Gastrocnemius medialis (tissue), 4 donors: ENCODE results near the gene SSBP3.

Experiments
- CTCF ChIP-seq, 5 experiments: fragments of 450-650 bp in 3 of 5; fragments of 200-600 bp in 2 of 5; sonication (generic) in 2 of 5; IDR thresholded peaks in 4 of 5; conservative IDR thresholded peaks in 1 of 5; 1 replicate in 4 of 5; 2 replicates in 1 of 5; pipeline ENCODE4 v1.5.1; 2016 to 2019; ENCODE audit warnings: antibody characterized with exemption in 5 of 5, mild to moderate bottlenecking in 3 of 5, moderate library complexity in 3 of 5
- POLR2A ChIP-seq, 2 donors: fragments of 450-650 bp; IDR thresholded peaks; one replicate each; pipeline ENCODE4 v1.6.1; 2017; ENCODE audit warnings: antibody characterized with exemption in 2 of 2, mild to moderate bottlenecking in 2 of 2, moderate library complexity in 2 of 2

- TF ChIP-seq CTCF (IDR thresholded peaks at IDR 0.05 in 4 of 5, conservative IDR thresholded peaks at IDR 0.05 in 1 of 5) (no peak), POLR2A (IDR thresholded peaks at IDR 0.05) (no peak)
Measured at GRCh38 chr1:54403405-54403804, 2.8 kb downstream of the SSBP3 start.
